IPS DF 19.7 (cell line): Measurements from ENCODE around the gene TMED9.

Experiments
- DNase-seq: peaks from one replicate; pipeline ENCODE4 v3.0.0-alpha.2; 2013; ENCODE audit warnings: low read depth, low spot score

The TMED9 gene

DNA sequence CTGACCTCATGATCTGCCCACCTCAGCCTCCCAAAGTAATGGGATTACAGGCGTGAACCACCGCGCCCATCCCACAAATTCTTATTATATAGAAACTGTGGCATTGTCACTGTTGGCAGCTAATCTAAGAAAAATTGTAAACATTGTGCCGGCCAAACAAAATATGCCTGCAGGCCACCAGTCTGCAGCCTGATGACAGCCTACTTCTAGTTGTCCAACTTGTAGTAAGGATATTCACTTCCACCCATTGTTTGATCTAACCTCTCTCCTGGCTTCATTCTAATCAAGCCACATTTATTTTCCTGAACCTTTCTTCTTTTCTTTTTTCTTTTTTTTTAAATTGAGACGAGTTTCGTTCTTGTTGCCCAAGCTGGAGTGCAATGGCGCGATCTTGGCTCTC, 13.7 kb upstream of the TMED9 start:
- DNase-seq: no peak

- DNase-seq: no peak
Measured at GRCh38 chr5:177588413-177588909, 3.5 kb upstream of the TMED9 start.

DNA sequence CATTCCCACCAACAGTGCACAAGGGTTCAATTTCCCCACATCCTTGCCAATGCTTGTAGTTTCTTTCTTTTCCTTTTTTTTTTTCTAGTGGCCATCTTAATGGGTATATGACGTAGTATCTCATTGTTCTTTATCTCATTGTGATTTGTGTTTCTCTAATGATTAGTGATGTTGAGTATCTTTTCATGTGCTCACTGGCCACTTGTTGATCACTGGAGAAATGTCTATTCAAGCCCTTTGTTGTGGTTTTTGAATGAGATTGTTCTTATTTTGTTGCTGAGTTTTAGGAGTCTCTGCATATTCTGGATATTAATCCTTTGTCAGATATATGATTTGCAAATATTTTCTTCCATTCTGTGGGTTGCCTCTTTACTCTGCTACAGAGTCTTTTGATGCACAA, 1.6 kb upstream of the TMED9 start:
- no peak for DNase-seq

DNA sequence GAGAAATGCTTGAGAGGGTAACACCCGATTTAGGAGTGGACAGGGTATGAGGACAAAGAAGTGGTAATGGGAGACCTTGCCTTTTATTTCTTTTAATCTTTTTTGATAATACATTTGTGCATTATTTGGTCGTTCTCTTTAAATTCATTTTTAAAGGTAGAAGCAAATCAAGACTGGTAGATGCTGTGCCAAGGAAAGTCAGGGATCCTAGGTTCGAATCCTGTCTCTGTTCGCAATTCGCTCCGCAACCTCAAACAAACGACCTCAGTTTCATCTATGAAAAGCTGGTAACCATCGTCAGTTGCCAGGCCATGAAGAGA, 353 bp upstream of the TMED9 start:
- DNase-seq: no peak

GRCh38 chr5:177592905-177593304, 902 bp downstream of the TMED9 start:
- no peak for DNase-seq

- no peak for DNase-seq
Measured at GRCh38 chr5:177593511-177593910, 1.5 kb downstream of the TMED9 start.

GRCh38 chr5:177594071-177594470, 2.1 kb downstream of the TMED9 start:
- DNase-seq: no peak

GRCh38 chr5:177595026-177595585, 3.1 kb downstream of the TMED9 start:
- DNase-seq: no peak

DNA sequence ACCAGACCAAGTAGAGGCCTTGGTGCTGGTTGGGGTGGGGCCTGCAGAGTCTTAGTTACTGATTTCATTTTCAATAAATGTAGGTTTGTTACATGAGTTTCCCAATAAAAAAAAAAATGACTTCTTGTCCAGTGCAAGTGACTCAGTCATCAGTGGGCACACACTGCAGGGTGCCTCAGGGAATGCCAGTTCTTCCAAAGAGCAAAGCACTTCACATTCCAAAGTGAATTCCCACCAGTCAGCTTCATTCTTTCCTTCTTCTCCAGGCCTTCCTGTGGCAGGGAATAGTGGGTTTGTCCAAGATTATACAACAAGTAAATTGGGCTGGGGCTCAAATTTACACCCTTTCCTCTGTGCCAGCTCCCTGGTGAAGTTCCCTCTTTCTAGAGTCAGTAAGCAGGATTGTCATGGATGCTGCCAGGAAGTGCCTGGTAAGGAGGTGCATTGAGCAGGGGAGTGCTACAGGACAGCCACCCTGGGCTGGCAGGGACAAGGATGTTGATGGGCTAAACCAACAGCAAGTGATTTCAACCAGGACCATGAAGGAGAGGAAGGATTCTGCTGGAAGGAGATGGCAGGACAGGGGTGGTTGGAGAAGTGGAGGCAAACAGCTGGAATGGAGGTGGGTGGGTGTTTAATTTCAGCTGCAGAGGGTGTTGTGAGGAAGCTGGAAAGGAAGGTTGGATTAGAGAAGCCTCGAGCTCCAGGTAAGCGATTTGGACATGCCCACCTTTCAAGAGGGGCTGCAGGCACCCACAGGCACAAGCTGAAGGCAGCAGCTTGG, 4.2 kb downstream of the TMED9 start:
- DNase-seq: no peak

GRCh38 chr5:177596775-177597238, 4.8 kb downstream of the TMED9 start:
- DNase-seq: no peak

- DNase-seq: no peak
Measured at GRCh38 chr5:177598477-177598876, 6.5 kb downstream of the TMED9 start.

GRCh38 chr5:177599731-177600507, 7.9 kb downstream of the TMED9 start, which contains the start of gene B4GALT7:
Gene B4GALT7, plus strand, starts transcription at chr5:177600132. Its CDS starts 79 bp downstream, at chr5:177600211.
- no peak for DNase-seq

GRCh38 chr5:177600508-177601018, 8.6 kb downstream of the TMED9 start:
- DNase-seq: no peak

- DNase-seq: no peak
Measured at GRCh38 chr5:177601126-177601525, 9.1 kb downstream of the TMED9 start.

DNA sequence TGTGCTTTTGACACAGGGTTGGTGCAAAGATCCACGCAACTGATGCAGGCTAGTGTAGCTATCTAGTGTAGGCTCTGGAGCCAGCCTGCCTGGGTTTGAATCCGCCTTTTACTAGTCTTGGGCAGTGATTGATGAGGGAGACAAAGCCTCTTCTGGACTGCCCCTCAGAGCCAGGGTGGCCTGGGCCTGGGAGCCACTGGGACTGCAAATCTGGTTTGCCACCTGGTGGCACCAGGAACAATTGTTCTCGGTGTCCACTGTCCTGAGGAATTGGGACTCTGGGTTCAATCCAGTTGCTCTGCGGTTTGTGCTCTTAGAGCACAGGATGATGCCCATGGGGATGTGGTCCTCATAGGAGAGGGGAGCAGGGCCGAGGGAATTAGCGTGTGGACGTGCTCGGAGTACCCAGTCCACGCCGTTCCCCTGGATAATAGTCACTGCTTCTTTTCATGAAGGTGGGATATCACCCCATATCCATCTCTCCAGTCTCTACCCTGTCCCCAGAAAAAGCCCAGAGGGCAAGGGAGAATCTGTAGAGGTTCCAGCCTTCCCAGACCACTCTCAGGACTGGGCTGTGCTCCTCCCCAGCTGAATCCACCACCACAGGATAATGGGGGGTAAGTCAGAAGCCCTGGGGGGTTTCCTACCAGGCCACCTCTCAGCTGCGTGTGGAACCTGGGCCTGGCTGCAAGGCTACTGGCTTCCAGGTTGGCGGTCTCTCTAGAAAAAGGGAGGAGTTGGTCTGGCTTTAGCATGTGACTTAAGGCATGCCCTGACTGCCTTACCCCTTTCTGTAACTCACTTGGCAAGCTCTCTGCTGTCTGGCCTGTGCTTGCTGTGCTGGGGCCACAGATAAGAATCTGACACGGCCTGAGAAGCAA, 9.8 kb downstream of the TMED9 start:
- DNase-seq: no peak

DNA sequence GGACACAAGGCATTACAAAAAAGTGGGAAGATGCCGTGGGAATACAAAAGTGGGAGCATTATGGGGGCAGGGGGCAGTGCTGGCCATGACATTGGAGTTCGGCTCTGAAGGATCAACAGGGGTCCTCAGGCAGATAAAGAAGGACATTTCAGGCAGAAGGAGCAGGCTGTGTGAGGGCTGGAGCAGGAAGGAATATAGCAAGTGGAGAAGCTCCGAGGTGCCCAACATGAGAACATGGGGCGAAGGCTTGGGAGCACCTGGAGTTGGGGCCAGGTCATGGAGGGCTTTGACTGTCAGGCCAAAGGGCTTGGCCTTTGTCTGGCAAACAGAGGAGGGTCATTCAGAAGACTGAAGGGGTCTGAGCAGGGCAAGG, 10.4 kb downstream of the TMED9 start:
- DNase-seq: no peak

- DNase-seq: no peak
Measured at GRCh38 chr5:177603631-177604030, 11.6 kb downstream of the TMED9 start.

- no peak for DNase-seq
Measured at GRCh38 chr5:177604116-177604521, 12.1 kb downstream of the TMED9 start.

- no peak for DNase-seq
Measured at GRCh38 chr5:177604656-177605055, 12.7 kb downstream of the TMED9 start.

DNA sequence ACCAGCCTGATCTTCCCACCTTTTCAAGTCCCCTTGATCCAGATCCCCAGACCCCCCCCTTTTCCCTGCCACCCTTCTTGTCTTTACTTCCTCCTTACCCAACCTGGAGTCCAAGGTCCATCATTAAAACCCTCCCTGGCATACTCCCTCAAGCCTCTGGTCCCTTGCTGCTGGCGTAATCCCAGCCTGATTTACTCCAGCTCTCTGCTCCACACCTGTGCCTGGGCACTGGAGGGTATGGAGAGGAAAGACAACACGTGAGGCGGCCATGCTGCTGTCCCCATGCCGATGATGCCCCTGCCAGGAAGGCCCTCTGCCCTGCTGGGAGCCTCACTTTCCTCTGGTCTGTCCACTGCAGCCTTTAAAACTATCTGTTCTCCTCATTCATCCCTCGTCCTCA, 13.1 kb downstream of the TMED9 start:
- DNase-seq: no peak

GRCh38 chr5:177605667-177606066, 13.7 kb downstream of the TMED9 start:
- no peak for DNase-seq
